Ovary (tissue), 9 donors: ENCODE measurements around the gene ZMIZ1. TPM values are rescaled to one million over a fixed set of nuclear protein-coding genes. Genes with fewer than 3 reads are reported as not detected.

Source experiments
- DNase-seq, 5 donors: peaks; one replicate each; pipeline ENCODE4 v3.0.0-alpha.2; 2019 to 2020
- H3K27ac ChIP-seq, 2 donors: fragments of 200-600 bp; one replicate each; pipeline versions ENCODE4 v1.5.1 to v1.8.0; 2019 to 2022
- H3K27me3 ChIP-seq: fragments of 200-600 bp; one replicate; pipeline ENCODE4 v1.8.0; 2022
- H3K36me3 ChIP-seq: fragments of 200-600 bp; sonication (generic); one replicate; pipeline ENCODE4 v1.5.1; 2019
- H3K4me1 ChIP-seq: one replicate; pipeline ENCODE4 v1.8.1; 2013; ENCODE audit warnings: mild to moderate bottlenecking, moderate library complexity; ENCODE audit not compliant: insufficient read depth
- H3K4me3 ChIP-seq: fragments of 200-600 bp; sonication (generic); one replicate; pipeline ENCODE4 v1.5.1; 2017
- H3K9me3 ChIP-seq, 2 donors: fragments of 200-600 bp in 1 of 2; sonication (generic) in 1 of 2; one replicate each; pipeline versions ENCODE4 v1.5.1 to v1.8.1; 2013 to 2019; ENCODE audit warnings: mild to moderate bottlenecking in 1 of 2, moderate library complexity in 1 of 2
- EP300 ChIP-seq: sonication (generic); formaldehyde crosslinking; IDR thresholded peaks from one replicate; pipeline ENCODE4 v1.6.1; 2017; ENCODE audit warnings: antibody characterized with exemption
- POLR2A ChIP-seq: fragments of 450-650 bp; IDR thresholded peaks from one replicate; pipeline ENCODE4 v1.6.1; 2017; ENCODE audit warnings: antibody characterized with exemption, mild to moderate bottlenecking, moderate library complexity
- WGBS, 3 donors: extraction: QIAGEN DNeasy Blood & Tissue Kit in 1 of 3; methylation state at CpG; one replicate each; pipeline versions ENCODE4 v1.1.5 to v1.1.7; 2013 to 2017; 5-methylcytosine and 5-hydroxymethylcytosine counted together
- intact Hi-C, 4 donors: fragments of 100-400 bp; cut with DNase I; formaldehyde crosslinking; loops; one replicate each; pipeline versions ENCODE4 v1.11.0 to v1.15.1; 2022 to 2023
- polyA plus RNA-seq, 2 donors: library from polyadenylated mRNA; stranded (reverse); fragments of 200-250 nt in 1 of 2; fragments of 350-450 nt in 1 of 2; fragmentation: Illumina TruSeq in 1 of 2; extraction: RNeasy Lipid Tissue Mini Kit (QIAGEN cat#74804) in 1 of 2; gene quantifications; one replicate each; pipeline ENCODE4 v1.2.3, GENCODE V29; 2013 to 2014
- total RNA-seq, 7 donors: library from RNA; depleted of rRNA in 2 of 7; stranded (reverse); fragments of >200 nt in 2 of 7; fragmentation: NEBNext Ultra II Directional in 3 of 7; extraction: Animal tissue kit (Norgen Biotek cat#: 25700) in 3 of 7; gene quantifications; one replicate each; pipeline versions ENCODE4 v1.1.0 to v1.2.4, GENCODE V29; 2016 to 2023
- TF ChIP-seq, protein P1 (sequence below), 3 donors: fragments of 450-650 bp in 2 of 3; fragments of 200-600 bp in 1 of 3; IDR thresholded peaks; one replicate each; pipeline versions ENCODE4 v1.5.1 to v1.8.0; 2016 to 2022; ENCODE audit warnings: antibody characterized with exemption in 3 of 3, mild to moderate bottlenecking in 1 of 3
- donor health status: DM: no; HTN: no; CAD: no; lungs with moderate emphysema.
- donor health status: DM: no; HTN: no; CAD: no.
- donor health status: Bipolar disorder and iron deficiency.
- donor health status: DM: yes; HTN: yes; CAD: no.
- donor health status: DM: no; HTN: no; CAD: no.
- donor health status: DM: yes; HTN: yes; CAD: no.

Gene ZMIZ1
- total and polyA plus RNA-seq, 9 donors = 30.3 to 117 (median 69.1) TPM

DNA sequence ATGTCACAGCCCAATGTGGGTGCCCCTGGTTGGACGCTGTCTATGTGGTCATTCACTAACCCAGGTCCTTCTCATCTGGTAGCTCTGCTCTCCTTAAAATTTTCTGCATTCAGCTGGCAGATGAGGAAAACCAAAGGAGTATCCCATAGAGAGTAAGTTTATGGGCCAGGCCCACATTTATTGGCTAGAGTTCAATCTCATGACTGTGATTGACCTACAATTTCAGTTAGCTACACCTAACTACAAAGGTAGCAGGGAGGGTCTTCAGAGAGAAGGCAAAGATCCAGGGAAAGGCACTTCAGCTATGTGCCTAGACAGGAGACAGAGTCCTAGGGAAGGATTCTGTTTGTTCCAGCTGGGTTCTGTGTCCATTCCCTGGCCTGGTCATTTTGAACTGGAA is 254.8 kb downstream of the ZMIZ1 start:
- no peaks in the 10 kb centered on the region for H3K9me3 ChIP-seq
- no peak overlapping the region for H3K4me3 ChIP-seq
- intact Hi-C loops = no loop called here
- H3K27ac ChIP-seq = no peak overlapping the region
- no peaks in the 10 kb centered on the region for H3K4me1 ChIP-seq
- WGBS, 3 donors = 90 to 100% (median 98%) methylated on average over 1 of the region's 1 CpG
- DNase-seq = no peak
- TF ChIP-seq POLR2A (no peak), EP300 (no peak)
- TF ChIP-seq, protein P1, sequence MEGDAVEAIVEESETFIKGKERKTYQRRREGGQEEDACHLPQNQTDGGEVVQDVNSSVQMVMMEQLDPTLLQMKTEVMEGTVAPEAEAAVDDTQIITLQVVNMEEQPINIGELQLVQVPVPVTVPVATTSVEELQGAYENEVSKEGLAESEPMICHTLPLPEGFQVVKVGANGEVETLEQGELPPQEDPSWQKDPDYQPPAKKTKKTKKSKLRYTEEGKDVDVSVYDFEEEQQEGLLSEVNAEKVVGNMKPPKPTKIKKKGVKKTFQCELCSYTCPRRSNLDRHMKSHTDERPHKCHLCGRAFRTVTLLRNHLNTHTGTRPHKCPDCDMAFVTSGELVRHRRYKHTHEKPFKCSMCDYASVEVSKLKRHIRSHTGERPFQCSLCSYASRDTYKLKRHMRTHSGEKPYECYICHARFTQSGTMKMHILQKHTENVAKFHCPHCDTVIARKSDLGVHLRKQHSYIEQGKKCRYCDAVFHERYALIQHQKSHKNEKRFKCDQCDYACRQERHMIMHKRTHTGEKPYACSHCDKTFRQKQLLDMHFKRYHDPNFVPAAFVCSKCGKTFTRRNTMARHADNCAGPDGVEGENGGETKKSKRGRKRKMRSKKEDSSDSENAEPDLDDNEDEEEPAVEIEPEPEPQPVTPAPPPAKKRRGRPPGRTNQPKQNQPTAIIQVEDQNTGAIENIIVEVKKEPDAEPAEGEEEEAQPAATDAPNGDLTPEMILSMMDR (IDR thresholded peaks at IDR 0.05) = no peak
- H3K27me3 ChIP-seq = no peaks in the 10 kb centered on the region
- H3K36me3 ChIP-seq = no peaks in the 10 kb centered on the region

DNA sequence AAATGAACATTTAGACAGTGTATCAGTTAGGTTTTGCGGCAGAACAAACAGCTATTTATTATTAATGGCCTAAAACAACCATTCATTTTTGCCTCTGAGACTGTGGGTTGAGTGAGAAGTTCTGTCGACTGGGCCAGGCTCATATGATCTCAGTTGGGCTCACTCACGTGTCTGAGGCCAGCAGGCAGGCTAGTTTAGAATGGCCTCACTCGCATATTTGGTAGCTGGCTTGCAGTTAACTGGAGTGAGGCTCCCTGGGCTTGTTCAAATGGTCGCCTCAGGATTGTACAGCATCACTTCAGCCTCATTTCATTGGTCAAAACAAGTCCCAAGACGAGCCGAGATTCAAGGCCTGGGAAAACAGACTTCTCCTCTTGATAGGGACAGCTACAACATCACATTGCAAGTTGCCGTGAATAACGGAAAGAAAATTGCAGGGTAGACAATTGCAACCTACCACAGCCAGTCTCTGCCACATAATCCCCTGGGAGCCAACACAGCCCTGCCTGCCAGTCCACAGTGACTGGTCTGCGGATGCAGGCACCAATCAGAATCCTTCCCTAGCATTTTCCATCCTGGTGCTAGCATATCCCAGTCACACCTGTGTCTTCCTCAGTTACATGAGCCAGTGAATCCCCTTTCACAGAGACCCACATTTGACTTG is 255.4 kb downstream of the ZMIZ1 start:
- TF ChIP-seq POLR2A (no peak), EP300 (no peak)
- TF ChIP-seq, protein P1 (IDR thresholded peaks at IDR 0.05) = no peak
- no peak overlapping the region for H3K27ac ChIP-seq
- H3K36me3 ChIP-seq = no peaks in the 10 kb centered on the region
- H3K4me1 ChIP-seq = no peaks in the 10 kb centered on the region
- no peaks in the 10 kb centered on the region for H3K27me3 ChIP-seq
- intact Hi-C loops = no loop called here
- DNase-seq = no peak
- 82 to 86% (median 82%) methylated on average over 10 of the region's 10 CpGs for WGBS, 3 donors
- H3K9me3 ChIP-seq = no peaks in the 10 kb centered on the region
- H3K4me3 ChIP-seq = no peak overlapping the region

DNA sequence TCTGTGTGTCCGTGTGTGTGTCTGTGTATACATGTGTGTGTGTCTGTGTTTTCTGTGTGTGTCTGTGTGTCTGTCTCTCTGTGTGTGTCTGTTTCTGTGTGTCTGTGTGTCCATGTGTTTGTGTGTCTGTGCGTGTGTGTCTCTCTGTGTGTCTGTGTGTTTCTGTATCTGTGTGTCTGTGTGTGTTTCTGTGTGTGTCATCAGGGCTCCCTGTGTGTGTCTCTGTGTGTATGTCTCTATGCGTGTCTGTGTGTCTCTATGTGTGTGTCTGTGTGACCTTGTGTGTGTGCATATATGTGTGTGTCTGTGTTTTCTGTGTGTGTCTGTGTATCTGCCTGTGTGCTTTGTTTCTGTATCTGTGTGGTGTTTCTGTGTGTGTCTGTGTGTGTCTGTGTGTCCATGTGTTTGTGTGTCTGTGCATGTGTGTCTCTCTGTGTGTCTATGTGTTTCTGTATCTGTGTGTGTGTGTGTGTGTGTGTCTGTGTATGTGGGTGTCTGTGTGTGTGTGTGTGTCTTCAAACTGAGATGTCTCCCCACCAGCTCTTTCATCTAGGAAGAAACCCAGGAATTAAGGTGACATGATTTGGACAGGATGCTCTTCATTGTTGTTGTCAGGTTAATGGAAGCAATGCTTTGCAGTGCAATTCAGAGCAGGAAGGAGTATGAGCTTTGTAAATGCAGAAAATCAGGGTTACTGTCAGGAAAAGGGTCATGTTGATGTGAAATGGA is 257.8 kb downstream of the ZMIZ1 start:
- Histone ChIP-seq H3K4me3 (no peak overlapping the region), H3K4me1 (no peaks in the 10 kb centered on the region), H3K27me3 (no peaks in the 10 kb centered on the region), H3K27ac (no peak overlapping the region), H3K36me3 (no peaks in the 10 kb centered on the region), H3K9me3 (no peaks in the 10 kb centered on the region)
- no peak for DNase-seq
- intact Hi-C loops = no loop called here
- WGBS, 3 donors = 89 to 98% (median 89%) methylated on average over 3 of the region's 3 CpGs
- TF ChIP-seq EP300 (no peak), POLR2A (no peak)
- TF ChIP-seq, protein P1 (IDR thresholded peaks at IDR 0.05) = no peak

DNA sequence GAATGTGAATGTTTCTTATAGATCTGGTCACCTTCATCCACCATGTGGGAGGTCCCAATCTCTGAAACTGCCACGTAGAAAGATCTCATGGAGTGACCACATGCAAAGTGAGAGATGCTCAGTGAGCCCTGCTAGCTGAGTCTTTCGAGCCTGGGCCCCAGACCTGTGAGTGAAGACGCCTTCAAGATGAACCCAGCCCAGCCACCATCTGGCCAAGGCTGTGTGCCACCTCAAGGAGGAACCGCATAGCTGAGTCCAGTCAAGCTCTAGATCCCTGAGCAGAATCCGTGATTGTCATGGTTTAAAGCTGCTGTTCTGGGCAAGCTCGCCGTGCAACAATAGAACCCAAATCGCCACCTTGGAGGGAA is 258.3 kb downstream of the ZMIZ1 start:
- H3K36me3 ChIP-seq = no peaks in the 10 kb centered on the region
- TF ChIP-seq EP300 (no peak), POLR2A (no peak)
- TF ChIP-seq, protein P1 (IDR thresholded peaks at IDR 0.05) = no peak
- no peaks in the 10 kb centered on the region for H3K4me1 ChIP-seq
- no peak overlapping the region for H3K27ac ChIP-seq
- intact Hi-C loops = no loop called here
- no peak overlapping the region for H3K4me3 ChIP-seq
- DNase-seq = no peak
- 93 to 97% (median 94%) methylated on average over 8 of the region's 8 CpGs for WGBS, 3 donors
- H3K9me3 ChIP-seq = no peaks in the 10 kb centered on the region
- H3K27me3 ChIP-seq = no peaks in the 10 kb centered on the region
